HepG2 (cell line): ENCODE results near the gene PMEPA1. TPM values are rescaled to one million over a fixed set of nuclear protein-coding genes. Genes with fewer than 3 reads are reported as not detected.

Experiments
- ATAC-seq: fragments of 200-7000 bp; cut with Tn5 transposase; 3 replicates; pipeline ENCODE4 v1.9.1; 2020; ENCODE audit warnings: mild to moderate bottlenecking, moderate library complexity
- BruUV-seq: library from RNA; stranded (reverse); fragments of 400-500 nt; replicated peaks from 2 replicates; lab custom pipeline; 2021; lab: Mats Ljungman, UMichigan
- CTCF ChIA-PET: fragments of 300-600 bp; formaldehyde crosslinking; extraction: SDS; loops from one replicate; lab custom pipeline; 2021; ENCODE audit warnings: low total read pairs, inconsistent platforms, low intra/inter-chr PET ratio; lab: Yijun Ruan, JAX
- POLR2A ChIA-PET: fragments of 350-600 bp; sonication (Branson Sonifier 250); formaldehyde crosslinking; loops from one replicate; lab custom pipeline; 2020; ENCODE audit warnings: antibody characterized with exemption, inconsistent platforms; lab: Yijun Ruan, JAX
- DNase-seq: peaks from one replicate; pipeline ENCODE4 v3.0.0-alpha.2; 2015; ENCODE audit warnings: low spot score
- FAIRE-seq: peaks from 3 replicates; lab custom pipeline; 2011; peaks lifted over from hg19 to GRCh38; lab: Jason Lieb, UNC
- H2AFZ ChIP-seq: one replicate; pipeline ENCODE4 v1.6.1; 2011; ENCODE audit warnings: low read length, inconsistent platforms
- H3K27ac ChIP-seq: fragments of 300-600 bp; 3 replicates; pipeline ENCODE4 v1.8.0; 2011; ENCODE audit warnings: mixed run types, mild to moderate bottlenecking, mixed read lengths, low read length, inconsistent platforms; ENCODE audit not compliant: insufficient read depth; ENCODE audit errors: extremely low read length
- H3K27me3 ChIP-seq, 2 experiments: fragments of 200-600 bp in 1 of 2; 2 replicates in 1 of 2; 3 replicates in 1 of 2; pipeline versions ENCODE4 v1.6.0 to v1.8.0; 2011; ENCODE audit warnings: low read length in 2 of 2, mild to moderate bottlenecking in 2 of 2, moderate library complexity in 2 of 2, inconsistent platforms in 1 of 2; ENCODE audit not compliant: insufficient read depth in 2 of 2, control insufficient read depth in 1 of 2
- H3K36me3 ChIP-seq, 2 experiments: fragments of 200-600 bp in 1 of 2; replicated peaks in 1 of 2; 2 replicates in 1 of 2; 3 replicates in 1 of 2; pipeline versions ENCODE4 v1.5.1 to v1.8.0; 2011; ENCODE audit warnings: low read length in 2 of 2, inconsistent platforms in 1 of 2; ENCODE audit not compliant: insufficient read depth in 2 of 2, control insufficient read depth in 1 of 2
- H3K4me1 ChIP-seq: 2 replicates; pipeline ENCODE4 v1.5.1; 2012; ENCODE audit warnings: low read length, inconsistent platforms; ENCODE audit not compliant: insufficient read depth
- H3K4me2 ChIP-seq: 2 replicates; pipeline ENCODE4 v1.6.0; 2011; ENCODE audit warnings: low read depth, low read length, inconsistent platforms
- H3K4me3 ChIP-seq, 3 experiments: fragments of 200-600 bp in 1 of 3; sonication (generic), shearing (Covaris generic) in 1 of 3; replicated peaks in 1 of 3; 2 replicates each; pipeline ENCODE4 v1.5.1; 2011 to 2016; ENCODE audit warnings: low read length in 3 of 3, inconsistent platforms in 2 of 3, low read depth in 2 of 3, mild to moderate bottlenecking in 2 of 3, control low read depth in 1 of 3, mixed read lengths in 1 of 3; ENCODE audit not compliant: insufficient read depth in 1 of 3
- H3K79me2 ChIP-seq: one replicate; pipeline ENCODE4 v1.6.1; 2011; ENCODE audit warnings: low read length, inconsistent platforms; ENCODE audit not compliant: insufficient read depth
- H3K9ac ChIP-seq: 2 replicates; pipeline ENCODE4 v1.6.0; 2011; ENCODE audit warnings: mild to moderate bottlenecking, low read depth, low read length, inconsistent platforms; ENCODE audit not compliant: insufficient read depth
- H3K9me3 ChIP-seq: 2 replicates; pipeline ENCODE4 v1.5.1; 2012; ENCODE audit warnings: mild to moderate bottlenecking, low read length
- H4K20me1 ChIP-seq: 2 replicates; pipeline ENCODE4 v1.6.0; 2011; ENCODE audit warnings: inconsistent platforms, mild to moderate bottlenecking, low read length, moderate library complexity; ENCODE audit not compliant: insufficient read depth
- NFRKB ChIP-seq: fragments of 450-650 bp; IDR thresholded peaks from 2 replicates; pipeline ENCODE4 v1.6.1; 2017
- NR2F6 ChIP-seq, 2 experiments: IDR thresholded peaks; 2 replicates each; pipeline ENCODE4 v1.6.1; 2016; ENCODE audit warnings: antibody characterized with exemption in 1 of 2, mild to moderate bottlenecking in 1 of 2
- ZBTB4 ChIP-seq: sonication (generic); formaldehyde crosslinking; IDR thresholded peaks from 2 replicates; pipeline ENCODE4 v1.4.0; 2020; ENCODE audit warnings: missing genetic modification reagents, mild to moderate bottlenecking, borderline replicate concordance
- ZFP36 ChIP-seq: fragments of 150-350 bp; IDR thresholded peaks from 2 replicates; pipeline ENCODE4 v1.6.1; 2018; ENCODE audit warnings: borderline replicate concordance, low read length, low read depth; ENCODE audit not compliant: partially characterized antibody
- ZNF768 ChIP-seq: sonication (generic); formaldehyde crosslinking; IDR thresholded peaks from 2 replicates; pipeline ENCODE4 v1.4.0; 2020; ENCODE audit warnings: missing genetic modification reagents
- WGBS: methylation state at CpG from one replicate; pipeline ENCODE4 v1.1.6; 2017; ENCODE audit warnings: low lambda C conversion rate; 5-methylcytosine and 5-hydroxymethylcytosine counted together
- in situ Hi-C: cut with HindIII; loops from 2 replicates; pipeline ENCODE4 v1.10.0; 2017; ENCODE audit warnings: low pct_unique_long_range_greater_than_20kb; ENCODE audit not compliant: extremely low pct_ligation_motif_present
- intact Hi-C: fragments of 100-400 bp; cut with micrococcal nuclease; formaldehyde crosslinking; loops from one replicate; pipeline ENCODE4 v1.10.0; 2022; ENCODE audit not compliant: unreplicated experiment
- polyA plus RNA-seq, 8 experiments: library from polyadenylated mRNA; depleted of rRNA in 3 of 8; stranded (reverse) in 7 of 8; unstranded in 1 of 8; fragments of >200 nt; fragmentation: Illumina TruSeq in 4 of 8; extraction: Trizol in 4 of 8; gene quantifications; 2 replicates each; pipeline versions ENCODE4 v1.2.1 to v1.2.3, GENCODE V29; 2011 to 2016; ENCODE audit warnings: low read depth in 4 of 8, missing spikeins in 1 of 8, mixed read lengths in 1 of 8; ENCODE audit not compliant: insufficient read depth in 1 of 8
- total RNA-seq, 5 experiments: library from RNA; depleted of rRNA; stranded (reverse); fragments of >200 nt; fragmentation: Illumina TruSeq; extraction: Trizol; gene quantifications; 2 replicates each; pipeline ENCODE4 v1.2.3, GENCODE V29; 2016; ENCODE audit warnings: low read depth in 1 of 5

The PMEPA1 gene
- total and polyA plus RNA-seq, 2 of the 13 experiments (the other 11 are each of a cell fraction or from before 2014, with no cell fraction given), result not detected

GRCh38 chr20:57703013-57703412 is 6.8 kb downstream of the PMEPA1 start:
- no peak for TF ChIP-seq ZFP36
- TF ChIP-seq NR2F6 (IDR thresholded peaks at IDR 0.05), result no peak
- no peak for TF ChIP-seq NR2F6 (CRISPR knock-in tag; IDR thresholded peaks at IDR 0.05)
- TF ChIP-seq ZBTB4 (CRISPR knock-in tag), result no peak
- no peaks in the 10 kb centered on the region for H3K79me2 ChIP-seq
- ChIA-PET POLR2A (no interaction called here), CTCF (no interaction called here)
- BruUV-seq, result no TSS peak
- ATAC-seq, result no peak
- H3K9ac ChIP-seq, result no peak overlapping the region
- H3K4me1 ChIP-seq, result no peaks in the 10 kb centered on the region
- DNase-seq, result no peak
- no peak overlapping the region for H3K4me3 ChIP-seq
- no peak overlapping the region for H3K27ac ChIP-seq
- no peak for FAIRE-seq
- H3K4me2 ChIP-seq, result no peak overlapping the region
- no peaks in the 10 kb centered on the region; the same call in 1 of the 2 replicates for H4K20me1 ChIP-seq
- H2AFZ ChIP-seq, result no peak overlapping the region
- H3K36me3 ChIP-seq, result no peaks in the 10 kb centered on the region
- H3K27me3 ChIP-seq, result peaks cover 18 to 94% of the 10 kb centered on the region in 2 experiments
- intact Hi-C loops (no loop called here), in situ Hi-C loops (no loop called here)
- H3K9me3 ChIP-seq, result no peaks in the 10 kb centered on the region
- WGBS, result 6% methylated on average over 6 of the region's 6 CpGs

- no peaks in the 10 kb centered on the region for H3K79me2 ChIP-seq
- BruUV-seq, result no TSS peak
- H3K9me3 ChIP-seq, result no peaks in the 10 kb centered on the region
- H3K36me3 ChIP-seq, result no peaks in the 10 kb centered on the region
- no peaks in the 10 kb centered on the region; the same call in 1 of the 2 replicates for H4K20me1 ChIP-seq
- ChIA-PET POLR2A (no interaction called here), CTCF (no interaction called here)
- in situ Hi-C loops, result no loop called here
- TF ChIP-seq NFRKB, result no peak
- peak; percentile 58; the same call in 1 of the 2 replicates for TF ChIP-seq ZNF768 (CRISPR knock-in tag)
- no peak overlapping the region for H2AFZ ChIP-seq
- 8% methylated on average over 6 of the region's 6 CpGs for WGBS
- peaks cover 16 to 94% of the 10 kb centered on the region in 2 experiments for H3K27me3 ChIP-seq
- DNase-seq (no peak), ATAC-seq (no peak), FAIRE-seq (no peak)
- H3K4me2 ChIP-seq, result no peak overlapping the region
- no peaks in the 10 kb centered on the region for H3K4me1 ChIP-seq
- H3K4me3 ChIP-seq, result no peak overlapping the region
- intact Hi-C loops, result no loop called here
- H3K9ac ChIP-seq, result no peak overlapping the region
- H3K27ac ChIP-seq, result no peak overlapping the region
Observed at GRCh38 chr20:57702521-57702920, 7.3 kb downstream of the PMEPA1 start.
